Activated T-helper 1 cell treated with anti-CD3 and anti-CD28 coated beads, Interleukin-2, amount 50 U/mL, for 16 hours (primary cell): ENCODE measurements around the gene SMIM17.
"Not testable (repeated sequence)": the region's sequence is repeated elsewhere in the genome, so short reads cannot be mapped to it uniquely, and the experiment has no call there.

Experiments used
- DNase-seq, 2 donors: peaks; one replicate each; pipeline ENCODE4 v3.0.0-alpha.2; 2020; ENCODE audit warnings: low read depth in 1 of 2, low spot score in 1 of 2

The SMIM17 gene

GRCh38 chr19:56660381-56661107 is 17.6 kb downstream of the SMIM17 start:
- no peak for DNase-seq

- DNase-seq, result no peak
Observed at GRCh38 chr19:56661248-56661647, 18.3 kb downstream of the SMIM17 start.

- no peak for DNase-seq
Observed at GRCh38 chr19:56663931-56664500, 21.1 kb downstream of the SMIM17 start.

GRCh38 chr19:56664511-56664910 is 21.6 kb downstream of the SMIM17 start:
- DNase-seq, result no peak

- DNase-seq, result no peak
Observed at GRCh38 chr19:56667311-56667870, 24.4 kb downstream of the SMIM17 start.

- no peak for DNase-seq
Observed at GRCh38 chr19:56668676-56669075, 25.7 kb downstream of the SMIM17 start.

GRCh38 chr19:56670401-56670960 is 27.5 kb downstream of the SMIM17 start:
- no peak for DNase-seq

- no peak for DNase-seq
Observed at GRCh38 chr19:56670961-56671612, 28.1 kb downstream of the SMIM17 start.

- DNase-seq, result peak; percentile 50 to 67
Observed at GRCh38 chr19:56671613-56671994, 28.6 kb downstream of the SMIM17 start, which contains the start of gene ZNF835. Gene ZNF835, minus strand, starts transcription at chr19:56671757. Its CDS starts 6,559 bp downstream, at chr19:56665198.

- DNase-seq, result not testable (repeated sequence)
Observed at GRCh38 chr19:56672610-56673009, 29.7 kb downstream of the SMIM17 start.

GRCh38 chr19:56678205-56678604 is 35.2 kb downstream of the SMIM17 start:
- no peak for DNase-seq

GRCh38 chr19:56681702-56682101 is 38.7 kb downstream of the SMIM17 start:
- no peak for DNase-seq

GRCh38 chr19:56683116-56683515 is 40.2 kb downstream of the SMIM17 start:
- DNase-seq, result no peak

GRCh38 chr19:56687031-56687430 is 44.1 kb downstream of the SMIM17 start:
- DNase-seq, result no peak

- no peak for DNase-seq
Observed at GRCh38 chr19:56689198-56689597, 46.2 kb downstream of the SMIM17 start.

GRCh38 chr19:56690670-56691069 is 47.7 kb downstream of the SMIM17 start:
- DNase-seq, result no peak

- DNase-seq, result no peak
Observed at GRCh38 chr19:56692206-56692895, 49.4 kb downstream of the SMIM17 start.

- no peak for DNase-seq
Observed at GRCh38 chr19:56699552-56699951, 56.6 kb downstream of the SMIM17 start.

GRCh38 chr19:56701895-56702294 is 58.9 kb downstream of the SMIM17 start:
- no peak for DNase-seq

GRCh38 chr19:56705939-56706338 is 63.0 kb downstream of the SMIM17 start:
- no peak for DNase-seq
